ENCODE data around the gene USE1. TPM values are rescaled to one million over a fixed set of nuclear protein-coding genes. Genes with fewer than 3 reads are reported as not detected.

The USE1 gene
- total RNA-seq, 2 donors from 2014 or later = 13.2 to 20.1 TPM

DNA sequence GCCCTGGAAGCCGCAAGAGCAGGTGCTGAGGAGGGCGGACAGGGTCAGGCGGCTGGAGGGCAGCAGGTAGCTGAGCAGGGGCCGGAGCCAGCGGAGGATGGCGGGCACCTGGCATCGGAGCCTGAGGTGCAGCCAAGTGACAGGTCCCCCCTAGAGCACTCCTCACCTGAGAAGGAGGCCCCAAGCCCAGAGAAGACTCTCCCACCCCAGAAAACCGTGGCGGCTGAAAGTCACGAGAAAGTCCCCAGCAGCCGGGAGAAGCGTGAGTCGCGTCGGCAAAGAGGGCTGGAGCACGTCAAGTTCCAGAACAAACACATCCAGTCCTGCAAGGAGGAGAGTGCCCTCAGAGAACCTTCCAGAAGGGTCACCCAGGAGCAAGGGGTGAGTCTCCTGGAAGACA, 20.5 kb upstream of the USE1 start:
- TF ChIP-seq POLR2A (IDR thresholded peaks at IDR 0.05) (no peak), CTCF (IDR thresholded peaks at IDR 0.05) (no peak)
- Histone ChIP-seq H3K27ac (no peak overlapping the region), H3K4me1 (no peaks in the 10 kb centered on the region), H3K27me3 (no peaks in the 10 kb centered on the region), H3K9me3 (no peaks in the 10 kb centered on the region), H3K4me3 (no peak overlapping the region), H3K36me3 (replicated peaks in 1 of 2; ENCODE audit: insufficient read depth in 1 of 2, low read depth in 2 of 2) (peaks cover 12 to 27% of the 10 kb centered on the region in 2 donors)
- 94 to 95% methylated on average over 10 to 16 of the region's 16 CpGs for WGBS, 2 donors
- DNase-seq (no peak), ATAC-seq (no peak)
- intact Hi-C loops (cut with DNase I) = no loop called here

DNA sequence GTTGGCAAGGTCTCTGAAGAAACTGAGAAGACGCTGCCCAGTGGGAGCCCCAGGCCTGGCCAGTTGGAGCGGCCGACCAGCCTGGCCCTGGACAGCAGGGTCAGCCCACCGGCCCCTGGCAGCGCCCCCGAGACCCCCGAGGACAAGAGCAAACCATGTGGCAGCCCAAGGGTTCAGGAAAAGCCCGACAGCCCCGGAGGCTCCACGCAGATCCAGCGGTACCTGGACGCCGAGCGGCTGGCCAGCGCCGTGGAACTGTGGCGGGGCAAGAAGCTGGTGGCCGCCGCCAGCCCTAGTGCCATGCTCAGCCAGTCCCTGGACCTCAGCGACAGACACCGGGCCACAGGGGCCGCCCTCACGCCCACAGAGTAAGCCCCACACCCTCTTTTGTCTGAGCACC, 20.1 kb upstream of the USE1 start:
- H3K4me3 ChIP-seq = no peak overlapping the region
- H3K27me3 ChIP-seq = no peaks in the 10 kb centered on the region
- intact Hi-C loops (cut with DNase I) = no loop called here
- no peaks in the 10 kb centered on the region for H3K4me1 ChIP-seq
- no peak for TF ChIP-seq POLR2A (IDR thresholded peaks at IDR 0.05)
- TF ChIP-seq CTCF (IDR thresholded peaks at IDR 0.05) = no peak
- DNase-seq (no peak), ATAC-seq (no peak)
- WGBS, 2 donors = 92 to 96% methylated on average over 4 to 23 of the region's 23 CpGs
- no peaks in the 10 kb centered on the region for H3K9me3 ChIP-seq
- no peak overlapping the region for H3K27ac ChIP-seq
- H3K36me3 ChIP-seq (replicated peaks in 1 of 2; ENCODE audit: insufficient read depth in 1 of 2, low read depth in 2 of 2) = peaks cover 12 to 27% of the 10 kb centered on the region in 2 donors

DNA sequence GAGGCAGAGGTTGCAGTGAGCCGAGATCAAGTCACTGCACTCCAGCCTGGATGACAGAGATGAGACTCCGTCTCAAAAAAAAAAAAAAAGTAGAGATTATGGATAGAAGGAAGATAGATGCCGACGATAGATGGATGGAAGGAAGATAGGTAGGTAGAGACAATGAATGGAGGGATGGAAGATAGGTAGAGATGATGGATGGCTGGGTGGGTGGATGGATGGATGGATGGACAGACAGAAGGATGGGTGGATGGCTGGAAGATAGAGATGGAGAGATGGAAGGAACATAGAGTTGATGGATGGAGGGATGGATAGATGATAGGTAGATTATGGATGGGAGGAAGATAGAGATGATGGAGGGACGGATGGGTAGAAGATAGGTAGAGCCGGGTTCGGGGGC, 18.5 kb upstream of the USE1 start:
- Histone ChIP-seq H3K9me3 (no peaks in the 10 kb centered on the region), H3K4me3 (no peak overlapping the region), H3K36me3 (replicated peaks in 1 of 2; ENCODE audit: insufficient read depth in 1 of 2, low read depth in 2 of 2) (peaks cover 12 to 28% of the 10 kb centered on the region in 2 donors), H3K4me1 (no peaks in the 10 kb centered on the region), H3K27ac (no peak overlapping the region), H3K27me3 (no peaks in the 10 kb centered on the region)
- DNase-seq (no peak), ATAC-seq (no peak)
- TF ChIP-seq POLR2A (IDR thresholded peaks at IDR 0.05) (no peak), CTCF (IDR thresholded peaks at IDR 0.05) (no peak)
- intact Hi-C loops (cut with DNase I) = no loop called here
- WGBS, 2 donors = 89 to 98% methylated on average over 7 of the region's 7 CpGs

DNA sequence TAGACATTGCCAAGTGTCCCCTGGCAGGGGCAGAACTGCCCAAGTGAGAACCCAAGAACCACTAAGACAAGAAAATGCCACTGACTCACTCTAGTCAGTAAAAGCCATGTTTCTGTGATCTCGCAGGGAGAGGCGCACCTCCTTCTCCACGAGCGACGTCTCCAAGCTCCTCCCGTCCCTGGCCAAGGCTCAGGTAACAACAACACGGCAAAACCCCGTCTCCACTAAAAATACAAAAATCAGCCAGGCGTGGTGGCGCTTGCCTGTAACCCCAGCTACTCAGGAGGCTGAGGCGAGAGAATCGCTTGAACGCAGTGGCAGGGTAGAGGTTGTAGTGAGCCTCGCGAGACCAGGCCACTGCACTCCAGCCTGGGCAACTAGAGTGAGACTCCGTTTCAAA, 17.5 kb upstream of the USE1 start:
- Histone ChIP-seq H3K9me3 (no peaks in the 10 kb centered on the region), H3K27me3 (no peaks in the 10 kb centered on the region), H3K36me3 (replicated peaks in 1 of 2; ENCODE audit: insufficient read depth in 1 of 2, low read depth in 2 of 2) (peaks cover 12 to 34% of the 10 kb centered on the region in 2 donors), H3K4me1 (no peaks in the 10 kb centered on the region), H3K27ac (no peak overlapping the region), H3K4me3 (no peak overlapping the region)
- TF ChIP-seq CTCF (IDR thresholded peaks at IDR 0.05) (no peak), POLR2A (IDR thresholded peaks at IDR 0.05) (no peak)
- intact Hi-C loops (cut with DNase I) = no loop called here
- no peak for DNase-seq
- no peak for ATAC-seq
- 94 to 96% methylated on average over 12 to 16 of the region's 16 CpGs for WGBS, 2 donors

- Histone ChIP-seq H3K4me3 (no peak overlapping the region), H3K4me1 (no peaks in the 10 kb centered on the region), H3K36me3 (replicated peaks in 1 of 2; ENCODE audit: insufficient read depth in 1 of 2, low read depth in 2 of 2) (peaks cover 2 to 24% of the 10 kb centered on the region in 2 donors), H3K27me3 (no peaks in the 10 kb centered on the region), H3K9me3 (no peaks in the 10 kb centered on the region), H3K27ac (no peak overlapping the region)
- 85 to 96% methylated on average over 11 to 16 of the region's 16 CpGs for WGBS, 2 donors
- ATAC-seq = no peak
- DNase-seq = no peak
- TF ChIP-seq POLR2A (IDR thresholded peaks at IDR 0.05) (no peak), CTCF (IDR thresholded peaks at IDR 0.05) (no peak)
- intact Hi-C loops (cut with DNase I) = loop anchor here (5.0 kb wide), 1 partner anchor 82 kb away; the partner anchor contains the start of gene ANKLE1
Observed at GRCh38 chr19:17200408-17201079, 14.6 kb upstream of the USE1 start.

Data from body of pancreas (tissue), 4 donors.